DND-41 (cell line): ENCODE results near the gene RAC2.

ENCODE experiments used
- ATAC-seq: fragments of 200-7000 bp; cut with Tn5 transposase; 3 replicates; pipeline ENCODE4 v1.9.1; 2021; ENCODE audit warnings: low read depth; ENCODE audit not compliant: insufficient read depth
- DNase-seq: peaks from one replicate; pipeline ENCODE4 v3.0.0-alpha.2; 2020
- H2AFZ ChIP-seq: 2 replicates; pipeline ENCODE4 v1.6.0; 2012; ENCODE audit warnings: low read depth, low read length
- H3K27ac ChIP-seq: 2 replicates; pipeline ENCODE4 v1.5.1; 2012; ENCODE audit warnings: low read length, inconsistent platforms
- H3K27me3 ChIP-seq: fragments of 200-600 bp; sonication (generic); 2 replicates; pipeline ENCODE4 v1.6.0; 2012; ENCODE audit warnings: low read length, mild to moderate bottlenecking, inconsistent platforms; ENCODE audit not compliant: insufficient read depth, poor library complexity
- H3K36me3 ChIP-seq: 2 replicates; pipeline ENCODE4 v1.5.1; 2012; ENCODE audit warnings: low read length, inconsistent platforms; ENCODE audit not compliant: insufficient read depth
- H3K4me1 ChIP-seq: 2 replicates; pipeline ENCODE4 v1.5.1; 2012; ENCODE audit warnings: mild to moderate bottlenecking, low read length; ENCODE audit not compliant: insufficient read depth
- H3K4me2 ChIP-seq: 2 replicates; pipeline ENCODE4 v1.6.0; 2012; ENCODE audit warnings: mild to moderate bottlenecking, moderate library complexity, low read length, inconsistent platforms; ENCODE audit not compliant: insufficient read depth
- H3K4me3 ChIP-seq, 2 experiments: fragments of 200-600 bp in 1 of 2; shearing (Covaris generic) in 1 of 2; 2 replicates each; pipeline ENCODE4 v1.5.1; 2012 to 2016; ENCODE audit warnings: inconsistent platforms in 2 of 2, low read length in 2 of 2, mild to moderate bottlenecking in 2 of 2, low read depth in 1 of 2, moderate library complexity in 1 of 2
- H3K79me2 ChIP-seq: 2 replicates; pipeline ENCODE4 v1.6.0; 2012; ENCODE audit warnings: low read length, inconsistent platforms; ENCODE audit not compliant: insufficient read depth
- H3K9ac ChIP-seq: 2 replicates; pipeline ENCODE4 v1.6.0; 2012; ENCODE audit warnings: low read depth, mild to moderate bottlenecking, inconsistent platforms, low read length, moderate library complexity
- H3K9me3 ChIP-seq: 2 replicates; pipeline ENCODE4 v1.5.1; 2012; ENCODE audit warnings: low read length, moderate library complexity, mild to moderate bottlenecking, inconsistent platforms; ENCODE audit not compliant: insufficient read depth, severe bottlenecking
- H4K20me1 ChIP-seq: 2 replicates; pipeline ENCODE4 v1.6.0; 2012; ENCODE audit warnings: low read length; ENCODE audit not compliant: insufficient read depth
- CTCF ChIP-seq: IDR thresholded peaks from 2 replicates; pipeline ENCODE4 v1.5.1; 2012; ENCODE audit warnings: borderline replicate concordance, low read length, moderate library complexity, mild to moderate bottlenecking; ENCODE audit not compliant: poor library complexity, severe bottlenecking; ENCODE audit errors: extremely low read depth
- EZH2 ChIP-seq: IDR thresholded peaks from 3 replicates; pipeline ENCODE4 v1.6.1; 2012; ENCODE audit warnings: borderline replicate concordance, low read depth, mild to moderate bottlenecking, moderate library complexity, low read length, inconsistent platforms; ENCODE audit not compliant: severe bottlenecking

Gene RAC2

GRCh38 chr22:37291559-37292298 lies 47.7 kb upstream of the RAC2 start:
- Histone ChIP-seq H3K9me3 (no peaks in the 10 kb centered on the region), H3K27ac (no peak overlapping the region), H3K4me2 (no peak overlapping the region), H2AFZ (no peak overlapping the region), H3K4me1 (no peaks in the 10 kb centered on the region), H4K20me1 (no peaks in the 10 kb centered on the region), H3K79me2 (no peaks in the 10 kb centered on the region), H3K27me3 (no peaks in the 10 kb centered on the region), H3K36me3 (no peaks in the 10 kb centered on the region), H3K4me3 (no peak overlapping the region), H3K9ac (no peak overlapping the region)
- TF ChIP-seq EZH2 = no peak
- no peak for TF ChIP-seq CTCF
- ATAC-seq (no peak), DNase-seq (no peak)

DNA sequence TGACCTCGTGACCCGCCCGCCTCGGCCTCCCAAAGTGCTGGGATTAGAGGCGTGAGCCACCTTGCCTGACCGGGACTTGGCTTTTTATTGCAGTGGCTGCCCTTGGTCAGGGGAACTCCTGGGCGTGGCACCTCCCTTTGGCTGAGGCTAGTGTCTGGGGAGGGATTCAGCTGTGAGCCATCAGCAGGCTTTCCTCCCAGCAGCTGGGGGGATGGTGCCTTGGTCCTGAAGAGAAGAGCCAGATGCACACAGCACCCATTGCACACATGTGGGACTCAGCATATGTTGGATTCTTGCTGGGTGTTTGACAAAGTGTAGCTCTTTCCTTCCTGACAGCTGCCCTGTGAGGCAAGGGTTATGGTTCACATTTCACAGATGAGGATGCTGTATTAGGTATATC lies 46.7 kb upstream of the RAC2 start:
- TF ChIP-seq EZH2 = no peak
- no peak for TF ChIP-seq CTCF
- Histone ChIP-seq H3K9me3 (no peaks in the 10 kb centered on the region), H3K4me2 (no peak overlapping the region), H3K9ac (no peak overlapping the region), H4K20me1 (no peaks in the 10 kb centered on the region), H3K27ac (no peak overlapping the region), H3K27me3 (no peaks in the 10 kb centered on the region), H3K4me3 (no peak overlapping the region), H3K79me2 (no peaks in the 10 kb centered on the region), H3K36me3 (no peaks in the 10 kb centered on the region), H2AFZ (no peak overlapping the region), H3K4me1 (no peaks in the 10 kb centered on the region)
- DNase-seq = no peak
- ATAC-seq = no peak

- no peak overlapping the region for H2AFZ ChIP-seq
- no peak overlapping the region for H3K4me3 ChIP-seq
- no peak overlapping the region for H3K27ac ChIP-seq
- no peak for TF ChIP-seq CTCF
- TF ChIP-seq EZH2 = no peak
- ATAC-seq (no peak), DNase-seq (no peak)
- no peaks in the 10 kb centered on the region for H3K27me3 ChIP-seq
- H3K4me1 ChIP-seq = peaks cover 9% of the 10 kb centered on the region
- no peaks in the 10 kb centered on the region for H3K79me2 ChIP-seq
- H3K4me2 ChIP-seq = no peak overlapping the region
- no peak overlapping the region for H3K9ac ChIP-seq
- H3K36me3 ChIP-seq = no peaks in the 10 kb centered on the region
- H3K9me3 ChIP-seq = no peaks in the 10 kb centered on the region
- H4K20me1 ChIP-seq = peaks cover under 1% of the 10 kb centered on the region; the same call in 1 of the 2 replicates
Observed at GRCh38 chr22:37289156-37289735, 45.2 kb upstream of the RAC2 start.
